Putamen (tissue), 1 donor: Measurements from ENCODE around the gene ELOVL5.
A peak's percentile ranks its signal among the peaks of the same experiment; 100 is the strongest.
"Not testable (repeated sequence)": the region's sequence is repeated elsewhere in the genome, so short reads cannot be mapped to it uniquely, and the experiment has no call there.

Experiments
- DNase-seq: peaks from one replicate; pipeline ENCODE4 v3.0.0-alpha.2; 2016; ENCODE audit warnings: low spot score

The ELOVL5 gene

DNA sequence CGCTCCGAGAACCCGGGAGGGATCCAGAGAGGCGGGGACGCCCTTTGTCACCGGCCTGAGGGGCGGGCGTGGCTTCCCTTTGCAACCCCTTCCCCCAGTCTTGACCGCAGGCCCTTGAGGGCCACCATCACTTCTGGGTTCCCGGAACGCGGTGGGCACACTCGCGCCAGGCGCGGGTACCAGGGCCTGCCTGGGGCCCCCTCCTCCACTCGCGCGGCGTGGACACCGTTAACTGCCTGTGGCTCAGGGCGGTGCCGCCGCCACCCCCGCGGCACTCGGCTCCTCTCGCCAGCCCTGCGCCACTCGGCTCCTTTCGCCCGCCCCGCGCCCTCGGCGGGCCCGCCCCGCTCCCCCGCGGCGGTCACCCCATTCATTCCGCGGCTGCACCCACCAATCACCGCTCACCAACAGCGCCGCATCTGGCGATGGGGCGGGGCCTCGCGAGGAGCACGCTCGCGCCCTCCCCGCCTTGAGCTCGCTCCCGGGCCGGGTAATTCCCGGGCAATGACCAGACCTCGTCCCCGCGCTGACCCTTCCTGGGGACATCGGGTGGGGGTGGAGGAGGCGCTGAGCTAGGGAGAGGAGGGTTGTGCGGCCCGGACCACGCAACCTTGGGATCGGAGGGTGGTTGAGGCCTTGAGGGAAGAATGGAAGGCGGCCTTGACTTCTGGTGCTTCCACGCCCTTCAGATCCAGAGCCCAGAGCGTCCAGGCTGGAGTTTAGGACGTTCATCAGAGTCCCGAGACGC lies 10.5 kb upstream of the ELOVL5 start:
- DNase-seq: peak; percentile 98

DNA sequence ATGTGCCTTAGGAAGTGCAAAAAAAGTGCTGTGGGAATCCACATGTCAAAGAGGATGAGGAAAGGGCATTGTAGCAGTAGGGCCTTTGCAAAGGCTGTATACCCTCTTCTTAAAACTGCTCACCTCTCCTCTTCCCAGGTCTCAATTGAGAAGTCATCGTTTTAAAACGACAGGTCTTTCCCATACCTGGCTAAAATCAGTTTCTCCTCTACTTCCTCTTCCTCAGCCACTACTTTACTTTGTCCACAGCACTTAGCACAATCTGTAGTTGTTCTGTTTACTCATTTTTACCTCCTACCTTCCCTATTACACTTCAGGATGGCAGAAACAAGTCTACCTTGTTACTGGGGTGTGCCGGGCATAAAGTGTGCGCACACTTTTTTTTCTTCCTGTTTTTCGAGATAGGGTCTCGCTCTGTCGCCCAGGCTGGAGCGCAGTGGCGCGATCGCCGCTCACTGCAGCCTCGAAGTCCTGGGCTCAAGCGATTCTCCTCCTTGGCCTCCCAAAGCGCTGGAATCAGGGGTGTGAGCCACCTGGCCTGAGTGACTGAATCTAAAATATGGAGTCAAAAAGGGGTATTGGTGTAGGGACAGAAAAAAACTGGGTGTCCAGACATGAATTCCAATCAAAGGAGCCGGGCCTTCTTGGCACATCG lies 9.8 kb upstream of the ELOVL5 start:
- DNase-seq: no peak

GRCh38 chr6:53357576-53358360 lies 9.0 kb upstream of the ELOVL5 start:
- no peak for DNase-seq

DNA sequence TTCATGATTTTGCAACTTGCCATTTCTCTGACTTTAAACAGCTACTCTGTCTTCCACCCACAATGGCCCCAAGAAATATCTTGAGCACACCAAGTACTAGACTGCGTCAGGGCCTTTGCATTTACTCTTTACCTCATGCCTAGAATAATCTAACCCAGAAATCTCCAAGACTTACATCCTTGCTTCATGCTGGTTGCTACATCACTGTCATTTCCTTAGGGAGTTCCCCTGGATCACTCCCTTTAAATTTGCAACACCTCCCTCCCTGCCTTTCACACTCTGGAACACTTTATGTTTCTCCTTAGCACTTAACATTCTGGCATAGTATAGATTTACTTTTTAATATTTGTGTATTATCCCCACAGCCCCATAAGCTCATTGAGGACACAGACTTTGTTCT lies 4.9 kb upstream of the ELOVL5 start:
- no peak for DNase-seq

GRCh38 chr6:53352360-53352759 lies 3.6 kb upstream of the ELOVL5 start:
- DNase-seq: no peak

GRCh38 chr6:53349209-53349693 lies 501 bp upstream of the ELOVL5 start:
- DNase-seq: no peak

GRCh38 chr6:53347921-53348370 lies 804 bp downstream of the ELOVL5 start:
- DNase-seq: peak; percentile 74

- peak; percentile 47 for DNase-seq
Measured at GRCh38 chr6:53347250-53347920, 1.4 kb downstream of the ELOVL5 start.

DNA sequence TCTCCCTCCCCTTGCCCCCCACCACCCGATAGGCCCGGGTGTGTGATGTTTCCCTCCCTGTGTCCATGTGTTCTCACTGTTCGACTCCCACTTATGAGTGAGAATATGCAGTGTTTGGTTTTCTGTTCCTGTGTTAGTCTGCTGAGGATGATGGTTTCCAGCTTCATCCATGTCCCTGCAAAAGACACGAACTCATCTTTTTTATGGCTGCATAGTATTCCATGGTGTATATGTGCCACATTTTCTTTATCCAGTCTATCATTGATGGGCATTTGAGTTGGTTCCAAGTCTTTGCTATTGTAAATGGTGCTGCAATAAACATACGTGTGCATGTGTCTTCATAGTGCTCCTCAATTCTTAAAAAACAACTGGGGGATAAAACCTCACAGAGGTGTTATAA lies 2.7 kb downstream of the ELOVL5 start:
- not testable (repeated sequence) for DNase-seq

- no peak for DNase-seq
Measured at GRCh38 chr6:53344969-53345368, 3.8 kb downstream of the ELOVL5 start.

GRCh38 chr6:53343092-53343491 lies 5.7 kb downstream of the ELOVL5 start:
- DNase-seq: no peak

GRCh38 chr6:53342217-53342616 lies 6.5 kb downstream of the ELOVL5 start:
- DNase-seq: no peak

- DNase-seq: no peak
Measured at GRCh38 chr6:53340536-53340935, 8.2 kb downstream of the ELOVL5 start.

DNA sequence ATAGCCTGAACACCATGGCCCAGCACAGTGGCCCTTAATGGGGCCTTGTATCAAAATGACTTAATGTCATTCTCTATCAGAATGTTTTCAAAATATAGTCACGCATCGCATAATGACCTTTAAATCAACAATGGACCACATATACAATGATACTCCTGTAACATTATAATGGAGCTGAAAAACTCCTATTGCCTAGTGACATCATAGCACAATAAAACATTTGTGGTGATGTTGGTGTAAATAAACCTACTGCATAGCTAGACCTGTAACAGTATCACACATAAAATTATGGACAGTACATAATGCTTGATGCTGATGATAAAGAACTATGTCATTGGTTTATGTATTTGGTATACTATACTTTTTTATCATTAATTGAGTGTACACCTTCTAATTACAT lies 9.3 kb downstream of the ELOVL5 start:
- no peak for DNase-seq

DNA sequence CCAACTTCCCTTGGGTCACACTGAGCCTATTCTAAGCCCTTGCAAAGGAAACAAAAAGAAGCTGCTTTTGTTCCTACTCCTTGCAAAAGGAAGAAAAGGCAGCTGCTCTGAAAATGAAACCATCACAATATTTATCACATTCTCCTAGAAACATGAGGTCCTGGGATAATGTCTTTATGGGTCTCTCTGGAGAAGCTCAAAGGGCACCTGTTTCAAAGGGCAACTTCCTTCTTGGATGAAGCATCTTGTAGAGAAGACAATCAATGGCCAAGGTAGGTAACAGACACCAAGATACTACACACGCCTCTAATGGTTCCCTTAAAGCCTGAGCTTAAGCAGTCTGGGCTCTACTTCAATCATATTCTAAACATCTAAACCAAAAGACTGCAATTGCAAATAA lies 10.4 kb downstream of the ELOVL5 start:
- DNase-seq: no peak

- no peak for DNase-seq
Measured at GRCh38 chr6:53336070-53336469, 12.7 kb downstream of the ELOVL5 start.

GRCh38 chr6:53335224-53335994 lies 13.3 kb downstream of the ELOVL5 start:
- no peak for DNase-seq

DNA sequence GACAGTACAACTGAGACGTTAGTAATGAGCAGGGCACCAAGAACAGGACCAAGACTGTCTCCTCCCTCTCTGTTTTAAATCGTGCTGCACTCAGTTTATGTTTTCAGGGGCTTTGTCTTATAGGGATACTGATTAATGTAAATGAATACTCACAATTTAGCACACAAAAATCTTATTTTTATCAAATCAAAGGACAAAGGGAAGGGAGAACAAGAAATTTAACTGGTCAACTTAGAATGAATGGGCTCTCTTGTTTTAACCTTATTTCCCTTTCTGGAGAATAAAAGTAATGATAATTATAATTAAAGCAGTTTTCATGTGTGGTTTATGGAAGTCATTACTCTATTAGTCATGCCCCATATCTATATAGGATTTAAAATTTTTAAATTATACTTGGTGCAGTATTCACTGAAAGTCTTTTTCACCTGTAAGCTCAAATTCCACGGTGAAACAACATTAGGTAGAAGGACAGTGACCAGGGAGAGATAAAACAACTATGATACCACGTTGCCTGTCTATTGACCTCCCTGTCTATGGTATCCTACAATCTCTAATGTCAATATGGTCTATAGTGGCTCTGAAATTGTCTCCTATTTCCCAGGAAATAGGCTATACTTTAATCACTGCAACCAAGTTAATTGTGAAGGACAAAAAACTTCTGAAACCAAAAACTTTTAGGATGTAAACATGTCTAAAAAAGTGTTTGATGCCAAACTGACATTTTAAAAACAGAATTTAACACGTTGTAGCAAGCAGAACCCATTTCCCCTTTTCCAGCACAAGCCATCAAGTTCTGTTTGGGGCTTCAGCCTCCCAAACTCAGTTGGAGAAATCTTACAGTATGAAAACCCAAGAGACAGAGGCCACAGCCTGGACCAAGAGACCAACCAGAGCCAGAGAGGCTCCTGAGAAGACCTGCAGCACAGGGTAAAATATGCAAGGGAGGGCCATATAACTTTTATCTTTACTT lies 15.0 kb downstream of the ELOVL5 start:
- no peak for DNase-seq

DNA sequence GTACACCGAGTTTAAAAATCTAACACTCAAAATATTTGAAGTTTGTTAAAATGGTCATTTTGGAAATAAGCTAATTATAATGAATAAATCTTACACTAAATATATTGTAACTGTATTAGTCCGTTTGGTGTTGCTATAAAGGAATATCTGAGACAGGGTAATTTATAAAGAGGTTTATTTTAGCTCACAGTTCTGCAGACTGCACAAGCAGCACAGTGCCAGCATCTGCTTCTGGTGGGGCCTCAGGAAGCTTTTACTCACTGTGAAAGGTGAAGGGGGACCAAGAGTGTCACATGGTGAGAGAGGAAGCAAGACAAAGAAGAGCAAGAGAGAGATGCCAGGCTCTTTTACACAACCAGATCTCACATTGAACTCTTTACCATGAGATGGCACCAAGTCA lies 17.1 kb downstream of the ELOVL5 start:
- no peak for DNase-seq

DNA sequence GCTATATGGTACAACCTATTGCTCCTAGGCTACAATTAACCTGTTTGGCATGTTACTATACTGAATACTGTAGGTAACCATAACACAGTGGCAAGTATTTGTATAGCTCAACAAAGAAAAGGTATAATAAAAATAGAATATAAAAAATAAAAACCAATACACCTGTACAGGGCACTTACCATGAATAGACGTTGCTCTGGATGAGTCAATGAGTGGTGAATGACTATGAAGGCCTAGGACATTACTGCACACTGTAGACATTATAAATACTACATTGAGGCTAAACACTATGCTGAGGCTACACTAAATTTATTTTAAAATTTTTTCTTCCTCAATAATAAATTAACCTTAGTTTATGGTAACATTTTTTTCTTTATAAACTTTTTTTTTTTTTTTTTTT lies 18.6 kb downstream of the ELOVL5 start:
- no peak for DNase-seq
